Measurements from ENCODE around the gene ENTPD1.
"Not testable (repeated sequence)": the region's sequence is repeated elsewhere in the genome, so short reads cannot be mapped to it uniquely, and the experiment has no call there.

- TF ChIP-seq POLR2A, CTCF (IDR thresholded peaks at IDR 0.05): not testable (repeated sequence)
Measured at GRCh38 chr10:95732907-95733306, 23.1 kb upstream of the ENTPD1 start.

Data from adrenal gland (tissue), 5 donors.